Mucosa of stomach (tissue), 1 donor: ENCODE measurements around the gene ZNF763.
"Not testable (repeated sequence)": the region's sequence is repeated elsewhere in the genome, so short reads cannot be mapped to it uniquely, and the experiment has no call there.

Experiments
- H3K27me3 ChIP-seq: one replicate; pipeline ENCODE4 v1.7.0; 2013; ENCODE audit warnings: mild to moderate bottlenecking, low read length; ENCODE audit not compliant: control insufficient read depth, insufficient read depth
- H3K36me3 ChIP-seq: one replicate; pipeline ENCODE4 v1.7.0; 2013; ENCODE audit warnings: low read length; ENCODE audit not compliant: control insufficient read depth, insufficient read depth
- H3K4me1 ChIP-seq: one replicate; pipeline ENCODE4 v1.7.0; 2013; ENCODE audit warnings: mild to moderate bottlenecking, low read length; ENCODE audit not compliant: control insufficient read depth, insufficient read depth
- H3K4me3 ChIP-seq: one replicate; pipeline ENCODE4 v1.7.0; 2013; ENCODE audit warnings: low read length
- H3K9ac ChIP-seq: one replicate; pipeline ENCODE4 v1.7.0; 2013; ENCODE audit warnings: mild to moderate bottlenecking, low read length, moderate library complexity
- H3K9me3 ChIP-seq: one replicate; pipeline ENCODE4 v1.7.0; 2013; ENCODE audit warnings: mild to moderate bottlenecking, low read length, moderate library complexity; ENCODE audit not compliant: control insufficient read depth
- donor health status: Pancreatic carcinoma.

Gene ZNF763

DNA sequence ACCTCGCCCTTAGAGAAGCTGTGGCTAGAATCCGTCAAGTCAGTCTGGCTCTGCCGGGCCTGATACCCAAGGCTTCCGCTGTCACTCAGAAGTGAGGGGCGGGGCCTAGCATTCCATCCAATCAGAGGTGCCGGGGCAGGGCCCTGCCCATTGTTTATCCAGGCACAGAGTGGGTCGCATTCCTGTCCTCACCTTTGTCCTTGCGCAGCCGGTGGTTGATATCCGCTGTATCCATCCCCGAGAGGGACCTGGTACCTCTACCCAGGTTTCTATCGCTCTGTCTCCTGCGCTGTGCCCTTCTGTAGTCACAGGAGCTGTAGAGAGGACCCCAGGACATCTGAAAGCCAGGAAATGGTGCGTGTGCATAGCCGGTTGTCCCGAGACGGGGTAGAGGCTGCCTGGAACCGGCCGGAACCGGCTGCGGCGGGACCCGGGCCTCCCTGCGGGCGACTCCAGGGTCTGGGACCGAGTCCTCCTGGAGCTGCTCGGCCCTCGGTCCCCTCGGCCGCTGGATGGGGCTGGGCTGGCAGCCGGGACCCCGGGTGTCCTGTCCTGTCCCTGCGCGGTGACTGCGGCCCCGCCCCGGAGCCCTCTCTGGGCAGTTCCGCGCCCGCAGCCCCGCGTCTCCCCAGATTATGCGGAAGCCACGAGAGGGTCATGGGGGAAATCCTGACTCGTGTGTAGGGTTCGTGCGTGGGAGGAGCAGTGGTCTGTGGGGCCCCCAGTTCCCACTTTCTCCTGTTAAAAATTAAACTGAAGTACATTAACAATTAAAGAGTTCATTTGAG is at the start of gene ZNF763:
ZNF763 (plus strand) TSS at position 183 of the 788 bp plus-strand sequence; CDS start at position 352, 169 bp downstream.
- Histone ChIP-seq H3K4me3 (peak within 1 kb of the TSS; percentile 64), H3K27me3 (no peaks in the 10 kb centered on the region), H3K36me3 (no peaks in the 10 kb centered on the region), H3K9ac (peak within 1 kb of the TSS; percentile 81), H3K4me1 (peaks cover 11% of the 10 kb centered on the region), H3K9me3 (no peaks in the 10 kb centered on the region)

DNA sequence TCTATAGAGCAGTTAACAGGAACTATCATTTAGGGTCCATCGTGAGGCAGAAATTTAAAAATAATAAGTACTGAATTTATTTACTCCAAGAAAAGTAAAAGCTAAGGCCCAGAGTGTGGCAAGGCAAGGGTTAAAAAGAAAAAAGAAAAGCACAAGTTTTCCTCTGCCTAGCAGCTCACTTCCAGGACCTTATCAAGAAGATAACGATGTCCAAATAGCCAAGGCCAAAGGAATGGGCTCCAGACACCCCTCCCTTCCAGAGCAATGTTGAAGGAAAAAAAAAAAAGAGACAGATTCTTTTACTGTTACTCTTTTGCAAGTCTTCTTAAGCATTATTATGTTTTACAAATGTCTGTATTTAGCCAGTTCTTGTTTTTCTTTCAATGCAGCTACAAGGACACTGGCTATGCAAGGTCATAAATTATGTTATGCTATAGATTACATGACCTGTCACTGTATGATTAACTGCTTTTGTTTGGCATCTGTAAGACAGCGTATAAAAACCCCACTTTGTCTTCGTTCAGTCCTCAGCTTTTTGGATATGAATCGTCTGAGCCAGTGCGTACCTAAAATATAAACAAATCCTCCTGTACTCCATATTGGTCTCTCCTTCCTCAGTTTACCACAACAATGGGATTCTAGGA is 42.9 kb upstream of the ZNF763 start:
- Histone ChIP-seq H3K9ac (no peak overlapping the region), H3K9me3 (no peaks in the 10 kb centered on the region), H3K4me3 (no peak overlapping the region), H3K36me3 (no peaks in the 10 kb centered on the region), H3K27me3 (no peaks in the 10 kb centered on the region), H3K4me1 (peaks cover 20% of the 10 kb centered on the region)

DNA sequence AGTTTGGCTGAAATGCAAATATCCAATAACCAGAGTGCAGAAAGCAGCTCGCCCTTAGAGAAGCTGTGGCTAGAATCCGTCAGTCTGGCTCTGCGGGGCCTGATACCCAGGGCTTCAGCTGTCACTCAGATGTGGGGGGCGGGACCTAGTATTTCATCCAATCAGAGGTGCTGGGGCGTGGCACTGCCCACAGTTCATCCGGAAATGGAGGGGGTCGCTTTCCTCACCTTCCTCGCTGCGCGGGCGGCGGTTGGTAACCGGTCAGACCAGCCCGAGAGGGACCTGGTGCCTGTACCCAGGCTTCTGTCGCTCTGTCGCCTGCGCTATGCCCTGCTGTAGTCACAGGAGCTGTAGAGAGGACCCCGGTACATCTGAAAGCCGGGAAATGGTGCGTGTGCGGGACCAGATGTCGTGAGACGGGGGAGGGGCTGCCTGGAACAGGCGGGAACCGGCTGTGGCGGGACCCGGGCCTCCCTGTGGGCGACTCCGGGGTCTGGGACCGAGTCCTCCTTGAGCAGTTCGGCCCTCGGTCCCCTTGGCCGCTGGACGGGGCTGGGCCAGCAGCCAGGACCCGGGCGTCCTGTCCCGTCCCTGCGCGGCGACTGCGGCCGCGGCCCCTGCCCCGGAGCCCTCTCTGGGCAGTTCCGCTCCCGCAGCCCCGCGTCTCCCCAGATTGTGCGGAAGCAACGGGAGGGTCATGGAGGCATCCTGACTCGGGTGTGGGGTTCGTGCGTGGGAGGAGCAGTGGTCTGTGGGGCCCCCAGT is 39.8 kb upstream of the ZNF763 start, which contains the start of gene ZNF700:
ZNF700 (plus strand) TSS at position 222 of the 765 bp plus-strand sequence; CDS start at position 326, 104 bp downstream.
- H3K9ac ChIP-seq = peak within 1 kb of the TSS; percentile 96
- peak within 1 kb of the TSS; percentile 100 for H3K4me3 ChIP-seq
- H3K9me3 ChIP-seq = no peaks in the 10 kb centered on the region
- no peaks in the 10 kb centered on the region for H3K27me3 ChIP-seq
- H3K4me1 ChIP-seq = peaks cover 20% of the 10 kb centered on the region
- H3K36me3 ChIP-seq = no peaks in the 10 kb centered on the region

DNA sequence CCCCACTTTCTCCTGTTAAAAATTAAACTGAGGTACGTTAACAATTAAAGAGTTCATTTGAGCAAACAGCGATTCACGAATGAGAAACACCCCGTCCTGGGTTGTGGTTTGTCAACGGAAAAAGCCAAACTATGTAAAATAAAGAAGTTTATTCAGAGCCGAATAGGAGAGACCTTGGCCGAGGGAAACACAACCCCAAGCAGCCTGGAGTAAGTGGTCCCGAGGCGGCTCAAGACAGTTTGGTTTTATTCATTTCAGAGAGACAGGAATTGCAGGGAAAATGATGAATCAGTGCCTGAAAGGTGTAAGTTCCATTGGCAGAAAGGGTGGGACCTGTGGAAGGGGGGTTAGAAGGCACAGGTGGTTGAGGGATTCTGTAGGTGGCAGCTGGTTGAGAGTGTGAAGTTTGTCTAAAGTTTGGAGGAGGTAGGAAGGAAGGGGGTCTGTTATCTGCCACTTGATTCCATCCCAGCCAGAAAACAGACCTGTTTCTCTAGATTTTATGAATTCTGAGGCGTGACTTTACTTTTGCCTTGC is 39.1 kb upstream of the ZNF763 start:
- Histone ChIP-seq H3K4me1 (peaks cover 20% of the 10 kb centered on the region), H3K9ac (peak overlapping the region; percentile 96), H3K4me3 (peak overlapping the region; percentile 100)
- H3K9me3 ChIP-seq, H3K36me3 ChIP-seq, H3K27me3 ChIP-seq: not testable (repeated sequence)

DNA sequence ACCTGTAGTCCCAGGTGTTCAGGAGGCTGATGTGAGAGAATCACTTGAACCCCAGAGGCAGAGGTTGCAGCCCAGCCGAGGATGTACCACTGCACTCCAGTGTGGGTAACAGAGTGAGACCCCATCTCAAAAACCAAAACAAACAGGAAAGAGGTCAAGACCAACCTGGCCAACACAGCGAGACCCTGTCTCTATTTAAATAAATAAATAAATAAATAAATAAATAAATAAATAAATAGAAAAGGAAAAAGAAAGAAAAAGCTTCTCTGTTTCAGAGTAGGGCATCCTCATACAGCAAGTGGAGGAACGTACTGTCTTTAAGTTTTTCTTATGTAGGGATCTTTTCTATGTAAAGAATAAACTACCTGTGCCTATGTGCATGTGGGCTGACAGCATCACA is 37.6 kb upstream of the ZNF763 start:
- Histone ChIP-seq H3K9ac (no peak overlapping the region), H3K36me3 (no peaks in the 10 kb centered on the region), H3K27me3 (no peaks in the 10 kb centered on the region), H3K4me3 (no peak overlapping the region), H3K4me1 (peaks cover 20% of the 10 kb centered on the region), H3K9me3 (no peaks in the 10 kb centered on the region)

DNA sequence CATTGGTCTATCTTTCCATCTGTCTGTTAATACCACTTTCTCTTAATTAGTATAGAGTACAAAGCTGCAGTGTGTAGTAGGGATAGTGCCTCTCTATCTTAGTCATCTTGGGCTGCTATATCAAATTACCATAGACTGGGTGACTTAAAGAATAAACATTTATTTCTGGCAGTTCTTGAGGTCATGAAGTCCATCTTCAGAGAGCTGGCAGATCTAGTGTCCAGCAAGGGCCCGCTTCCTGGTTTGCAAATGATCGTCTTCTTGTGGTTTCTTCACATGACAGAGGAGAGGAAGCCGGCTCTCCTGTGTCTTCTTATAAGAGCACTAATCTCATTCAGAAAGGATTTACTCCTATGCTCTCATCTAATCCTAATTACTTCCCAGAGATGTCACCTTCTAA is 33.8 kb upstream of the ZNF763 start:
- Histone ChIP-seq H3K36me3 (no peaks in the 10 kb centered on the region), H3K9me3 (no peaks in the 10 kb centered on the region), H3K27me3 (no peaks in the 10 kb centered on the region), H3K4me3 (no peak overlapping the region), H3K4me1 (peaks cover 4% of the 10 kb centered on the region), H3K9ac (no peak overlapping the region)

DNA sequence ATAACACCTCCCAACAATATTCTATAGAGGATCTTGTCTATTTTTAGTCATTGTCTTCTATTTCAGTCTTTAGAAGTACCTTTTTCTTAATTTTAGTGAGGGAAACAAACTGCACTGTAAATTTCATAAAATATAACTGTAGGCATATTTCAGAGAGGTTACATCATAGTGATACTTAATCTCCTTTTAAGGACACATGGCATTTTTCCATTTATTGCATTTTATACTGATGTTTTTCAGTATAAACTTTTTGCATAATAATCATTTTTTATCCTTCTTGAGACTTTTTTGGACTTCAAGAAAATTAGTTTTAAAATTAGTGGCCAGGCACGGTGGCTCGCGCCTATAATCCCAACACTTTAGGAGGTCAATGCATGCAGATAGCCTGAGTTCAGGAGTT is 33.3 kb upstream of the ZNF763 start:
- no peaks in the 10 kb centered on the region for H3K4me1 ChIP-seq
- H3K36me3 ChIP-seq = no peaks in the 10 kb centered on the region
- H3K9me3 ChIP-seq = no peaks in the 10 kb centered on the region
- no peak overlapping the region for H3K4me3 ChIP-seq
- H3K27me3 ChIP-seq = no peaks in the 10 kb centered on the region
- H3K9ac ChIP-seq = no peak overlapping the region

DNA sequence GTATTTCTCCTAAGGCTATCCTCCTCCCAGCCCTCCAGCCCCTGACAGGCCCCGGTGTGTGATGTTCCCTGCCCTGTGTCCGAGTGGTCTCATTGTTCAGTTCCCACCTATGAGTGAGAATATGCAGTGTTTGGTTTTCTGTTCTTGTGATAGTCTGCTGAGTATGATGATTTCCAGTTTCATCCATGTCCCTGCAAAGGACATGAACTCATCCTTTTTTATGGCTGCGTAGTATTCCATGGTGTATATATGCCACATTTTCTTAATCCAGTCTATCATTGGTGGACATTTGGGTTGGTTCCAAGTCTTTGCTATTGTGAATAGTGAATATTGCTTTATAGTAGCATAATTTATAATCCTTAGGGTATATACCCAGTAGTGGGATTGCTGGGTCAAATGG is 29.0 kb upstream of the ZNF763 start:
- H3K4me3 ChIP-seq, H3K9ac ChIP-seq, H3K36me3 ChIP-seq, H3K9me3 ChIP-seq, H3K4me1 ChIP-seq, H3K27me3 ChIP-seq: not testable (repeated sequence)

DNA sequence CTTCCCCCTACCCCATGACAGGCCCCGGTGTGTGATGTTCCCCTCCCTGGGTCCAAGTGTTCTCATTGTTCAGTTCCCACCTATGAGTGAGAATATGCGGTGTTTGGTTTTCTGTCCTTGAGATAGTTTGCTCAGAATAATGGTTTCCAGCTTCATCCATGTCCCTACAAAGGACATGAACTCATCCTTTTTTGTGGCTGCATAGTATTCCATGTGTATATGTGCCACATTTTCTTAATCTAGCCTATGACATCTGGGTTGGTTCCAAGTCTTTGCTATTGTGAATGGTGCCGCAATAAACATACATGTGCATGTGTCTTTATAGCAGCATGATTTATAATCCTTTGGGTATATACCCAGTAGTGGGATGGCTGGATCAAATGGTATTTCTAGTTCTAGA is 26.5 kb upstream of the ZNF763 start:
- not testable (repeated sequence) for H3K4me3 ChIP-seq, H3K36me3 ChIP-seq, H3K4me1 ChIP-seq, H3K9ac ChIP-seq, H3K9me3 ChIP-seq, H3K27me3 ChIP-seq

DNA sequence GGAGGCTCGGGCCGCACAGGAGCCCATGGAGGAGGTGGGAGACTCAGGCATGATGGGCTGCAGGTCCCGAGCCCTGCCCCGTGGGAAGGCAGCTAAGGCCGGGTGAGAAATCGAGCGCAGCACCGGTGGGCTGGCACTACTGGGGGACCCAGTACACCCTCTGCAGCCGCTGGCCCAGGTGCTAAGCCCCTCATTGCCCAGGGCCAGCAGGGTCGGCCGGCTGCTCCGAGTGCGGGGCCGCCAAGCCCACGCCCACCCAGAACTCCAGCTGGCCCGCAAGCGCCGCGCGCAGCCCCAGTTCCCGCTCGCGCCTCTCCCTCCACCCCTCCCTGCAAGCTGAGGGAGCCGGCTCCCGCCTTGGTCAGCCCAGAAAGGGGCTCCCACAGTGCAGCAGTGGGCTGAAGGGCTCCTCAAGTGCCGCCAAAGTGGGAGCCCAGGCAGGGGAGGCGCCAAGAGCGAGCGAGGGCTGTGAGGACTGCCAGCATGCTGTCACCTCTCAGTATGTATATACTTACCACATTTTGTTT is 23.4 kb upstream of the ZNF763 start:
- not testable (repeated sequence) for H3K9ac ChIP-seq, H3K27me3 ChIP-seq, H3K4me3 ChIP-seq, H3K4me1 ChIP-seq, H3K36me3 ChIP-seq
- H3K9me3 ChIP-seq = peaks cover 37% of the 10 kb centered on the region

DNA sequence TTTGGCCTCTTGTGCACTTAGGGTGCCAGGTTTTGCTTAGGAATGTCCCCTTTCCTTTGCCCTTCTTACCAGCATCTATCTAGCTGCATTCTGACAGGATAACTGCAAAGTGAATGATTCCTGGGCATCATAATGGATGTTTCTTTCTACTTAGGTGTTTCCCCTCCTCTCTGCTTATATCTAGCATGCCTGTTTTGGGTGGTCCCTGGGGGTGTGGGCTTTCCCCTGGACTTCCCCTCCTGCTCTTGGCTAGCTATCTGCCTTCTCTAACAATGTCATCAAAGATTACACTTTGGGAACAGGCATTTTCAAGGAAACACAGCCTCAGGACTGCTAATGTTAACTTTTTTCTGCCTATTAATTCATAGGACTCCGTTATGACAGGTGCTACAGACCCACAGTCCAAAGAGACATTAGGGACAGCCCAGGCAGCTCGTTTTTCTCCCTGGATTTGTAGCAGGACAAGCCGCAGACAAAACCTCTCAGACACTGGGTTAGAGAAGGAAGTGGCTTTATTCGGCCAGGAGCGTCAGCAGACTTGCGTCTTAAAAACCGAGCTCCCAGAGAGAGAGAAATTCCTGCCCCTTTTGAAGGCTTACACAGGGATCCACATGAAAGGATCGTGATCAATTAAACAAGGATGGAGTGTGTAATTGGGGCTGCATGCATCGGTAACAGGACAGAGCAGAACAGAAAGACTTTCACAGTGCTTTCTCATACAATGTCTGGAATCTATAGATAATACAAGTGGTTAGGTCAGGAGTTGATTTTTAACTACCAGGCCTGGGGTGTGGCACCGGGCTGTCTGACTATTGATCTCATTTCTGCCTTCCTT is 22.6 kb upstream of the ZNF763 start:
- Histone ChIP-seq H3K9me3 (peaks cover 44% of the 10 kb centered on the region), H3K9ac (no peak overlapping the region), H3K4me3 (no peak overlapping the region), H3K36me3 (no peaks in the 10 kb centered on the region), H3K27me3 (no peaks in the 10 kb centered on the region), H3K4me1 (no peaks in the 10 kb centered on the region)
